Activated gamma-delta T cell (primary cell): ENCODE results near the gene MARVELD3.
"Not testable (repeated sequence)": the region's sequence is repeated elsewhere in the genome, so short reads cannot be mapped to it uniquely, and the experiment has no call there.

ENCODE experiments used
- DNase-seq: peaks from one replicate; lab custom pipeline; 2025; lab: John Stamatoyannopoulos, UW

Gene MARVELD3

GRCh38 chr16:71672125-71672524, 46.1 kb downstream of the MARVELD3 start:
- DNase-seq = no peak

- no peak for DNase-seq
Measured at GRCh38 chr16:71672803-71673581, 47.0 kb downstream of the MARVELD3 start.

- no peak for DNase-seq
Measured at GRCh38 chr16:71673582-71673973, 47.6 kb downstream of the MARVELD3 start.

GRCh38 chr16:71674229-71674628, 48.2 kb downstream of the MARVELD3 start:
- DNase-seq = no peak

GRCh38 chr16:71675380-71675779, 49.4 kb downstream of the MARVELD3 start:
- DNase-seq = no peak

- no peak for DNase-seq
Measured at GRCh38 chr16:71676236-71676635, 50.3 kb downstream of the MARVELD3 start.

- DNase-seq = no peak
Measured at GRCh38 chr16:71681360-71681759, 55.4 kb downstream of the MARVELD3 start.

- not testable (repeated sequence) for DNase-seq
Measured at GRCh38 chr16:71684280-71684679, 58.3 kb downstream of the MARVELD3 start.
